Smooth muscle cell (in vitro differentiated cells): ENCODE results near the gene TCF20. TPM values are rescaled to one million over a fixed set of nuclear protein-coding genes. Genes with fewer than 3 reads are reported as not detected.

Source experiments
- DNase-seq: peaks from one replicate; lab custom pipeline; 2025; ENCODE audit not compliant: unreplicated experiment; lab: John Stamatoyannopoulos, UW
- H2AFZ ChIP-seq: fragments of 200-600 bp; sonication (generic); 2 replicates; pipeline ENCODE4 v1.6.0; 2016; ENCODE audit warnings: antibody characterized with exemption, low read depth, mild to moderate bottlenecking
- H3F3A ChIP-seq: fragments of 200-600 bp; sonication (generic); 2 replicates; pipeline ENCODE4 v1.6.0; 2017; ENCODE audit warnings: antibody characterized with exemption, low read depth
- H3K27ac ChIP-seq: fragments of 200-600 bp; sonication (generic); 2 replicates; pipeline ENCODE4 v1.5.1; 2016; ENCODE audit warnings: low read depth, mild to moderate bottlenecking
- H3K27me3 ChIP-seq: fragments of 200-600 bp; sonication (generic); 2 replicates; pipeline ENCODE4 v1.6.1; 2016; ENCODE audit warnings: low read depth, mild to moderate bottlenecking
- H3K36me3 ChIP-seq: fragments of 200-600 bp; sonication (generic); 2 replicates; pipeline ENCODE4 v1.5.1; 2016; ENCODE audit warnings: low read depth
- H3K4me1 ChIP-seq: fragments of 200-600 bp; sonication (generic); 2 replicates; pipeline ENCODE4 v1.5.1; 2016; ENCODE audit warnings: low read depth
- H3K4me2 ChIP-seq: fragments of 200-600 bp; sonication (generic); 2 replicates; pipeline ENCODE4 v1.6.0; 2016; ENCODE audit warnings: mild to moderate bottlenecking
- H3K4me3 ChIP-seq: fragments of 200-600 bp; sonication (generic); 2 replicates; pipeline ENCODE4 v1.5.1; 2016; ENCODE audit warnings: mild to moderate bottlenecking
- H3K79me2 ChIP-seq: fragments of 200-600 bp; sonication (generic); 2 replicates; pipeline ENCODE4 v1.6.0; 2016; ENCODE audit warnings: low read depth, mild to moderate bottlenecking
- H3K9ac ChIP-seq: fragments of 200-600 bp; sonication (generic); 2 replicates; pipeline ENCODE4 v1.6.0; 2016; ENCODE audit warnings: low read depth
- H3K9me3 ChIP-seq: fragments of 200-600 bp; sonication (generic); replicated peaks from 2 replicates; pipeline ENCODE4 v1.5.1; 2016; ENCODE audit warnings: low read depth
- H4K20me1 ChIP-seq: fragments of 200-600 bp; sonication (generic); 2 replicates; pipeline ENCODE4 v1.6.0; 2016; ENCODE audit warnings: low read depth
- WGBS: methylation state at CpG from one replicate; pipeline ENCODE4 v1.1.7; 2016; ENCODE audit warnings: low lambda C conversion rate; 5-methylcytosine and 5-hydroxymethylcytosine counted together
- polyA plus RNA-seq: library from polyadenylated mRNA; unstranded; fragments of >200 nt; fragmentation: Nextera tagmentation; extraction: Ambion mirVana; gene quantifications from 2 replicates; pipeline ENCODE4 v1.2.1, GENCODE V29; 2016
- total RNA-seq: library from RNA; depleted of rRNA; stranded (reverse); fragments of >200 nt; gene quantifications from 2 replicates; pipeline ENCODE4 v1.2.3, GENCODE V29; 2014
- TF ChIP-seq, protein P1 (sequence below): fragments of 200-600 bp; sonication (generic); IDR thresholded peaks from 2 replicates; pipeline ENCODE4 v1.5.1; 2017; ENCODE audit warnings: borderline replicate concordance, mild to moderate bottlenecking, antibody characterized with exemption; ENCODE audit not compliant: insufficient read depth, poor library complexity, severe bottlenecking

Gene TCF20
- total and polyA plus RNA-seq, 2 experiments from 2014 or later, result 3.7 to 23.3 TPM

DNA sequence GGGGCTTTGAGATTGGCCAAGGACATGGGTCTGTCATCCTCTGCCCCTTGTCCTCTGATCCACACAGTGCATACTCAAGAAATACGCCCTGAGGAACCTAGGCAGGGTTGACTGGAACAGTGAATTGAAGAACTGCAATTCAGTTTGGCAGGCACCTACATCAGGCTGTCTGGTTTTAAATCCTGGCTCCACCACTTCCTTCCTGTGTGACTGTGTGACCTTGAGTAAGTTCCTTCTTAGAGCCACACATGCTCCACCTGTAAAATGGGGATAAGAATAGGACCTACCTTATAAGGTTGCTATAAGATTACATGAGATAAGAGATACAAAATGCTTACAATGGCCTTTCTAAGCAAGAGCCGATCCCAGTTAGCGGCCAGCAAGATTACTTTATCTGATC lies 15.8 kb upstream of the TCF20 start:
- H2AFZ ChIP-seq, result no peak overlapping the region
- no peak overlapping the region for H3K4me3 ChIP-seq
- no peaks in the 10 kb centered on the region for H3F3A ChIP-seq
- DNase-seq, result no peak
- no peak overlapping the region for H3K4me2 ChIP-seq
- H3K79me2 ChIP-seq, result no peaks in the 10 kb centered on the region
- WGBS, result 88% methylated on average over 3 of the region's 3 CpGs
- H3K27ac ChIP-seq, result no peak overlapping the region
- H3K4me1 ChIP-seq, result peaks cover 7% of the 10 kb centered on the region
- H3K36me3 ChIP-seq, result no peaks in the 10 kb centered on the region
- H3K27me3 ChIP-seq, result peaks cover 17% of the 10 kb centered on the region
- H3K9ac ChIP-seq, result no peak overlapping the region
- peaks cover 35% of the 10 kb centered on the region for H4K20me1 ChIP-seq
- no peaks in the 10 kb centered on the region for H3K9me3 ChIP-seq
- TF ChIP-seq, protein P1, sequence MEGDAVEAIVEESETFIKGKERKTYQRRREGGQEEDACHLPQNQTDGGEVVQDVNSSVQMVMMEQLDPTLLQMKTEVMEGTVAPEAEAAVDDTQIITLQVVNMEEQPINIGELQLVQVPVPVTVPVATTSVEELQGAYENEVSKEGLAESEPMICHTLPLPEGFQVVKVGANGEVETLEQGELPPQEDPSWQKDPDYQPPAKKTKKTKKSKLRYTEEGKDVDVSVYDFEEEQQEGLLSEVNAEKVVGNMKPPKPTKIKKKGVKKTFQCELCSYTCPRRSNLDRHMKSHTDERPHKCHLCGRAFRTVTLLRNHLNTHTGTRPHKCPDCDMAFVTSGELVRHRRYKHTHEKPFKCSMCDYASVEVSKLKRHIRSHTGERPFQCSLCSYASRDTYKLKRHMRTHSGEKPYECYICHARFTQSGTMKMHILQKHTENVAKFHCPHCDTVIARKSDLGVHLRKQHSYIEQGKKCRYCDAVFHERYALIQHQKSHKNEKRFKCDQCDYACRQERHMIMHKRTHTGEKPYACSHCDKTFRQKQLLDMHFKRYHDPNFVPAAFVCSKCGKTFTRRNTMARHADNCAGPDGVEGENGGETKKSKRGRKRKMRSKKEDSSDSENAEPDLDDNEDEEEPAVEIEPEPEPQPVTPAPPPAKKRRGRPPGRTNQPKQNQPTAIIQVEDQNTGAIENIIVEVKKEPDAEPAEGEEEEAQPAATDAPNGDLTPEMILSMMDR, result no peak

DNA sequence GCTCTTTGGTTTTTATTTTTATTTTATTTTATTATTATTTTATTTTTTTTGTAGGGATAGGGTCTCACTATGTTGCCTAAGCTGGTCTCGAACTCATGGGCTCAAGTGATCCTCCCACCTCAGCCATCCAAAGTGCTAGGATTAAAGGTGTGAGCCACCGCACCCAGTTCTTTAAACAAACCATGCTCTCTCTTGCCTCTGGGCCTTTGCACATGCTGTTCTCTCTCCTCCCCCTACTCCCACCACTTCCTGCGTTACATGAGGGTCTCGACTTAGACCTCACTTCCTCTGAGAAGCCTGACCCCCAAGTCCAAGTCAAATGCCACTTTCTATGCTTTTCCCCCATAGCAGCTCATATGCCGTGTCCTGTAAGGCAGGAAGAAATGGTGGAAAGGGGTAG lies 15.2 kb upstream of the TCF20 start:
- H3K4me1 ChIP-seq, result peaks cover 7% of the 10 kb centered on the region
- TF ChIP-seq, protein P1, result no peak
- H3K36me3 ChIP-seq, result no peaks in the 10 kb centered on the region
- no peak overlapping the region for H3K9ac ChIP-seq
- H3K4me3 ChIP-seq, result no peak overlapping the region
- no peak overlapping the region for H3K4me2 ChIP-seq
- peaks cover 33% of the 10 kb centered on the region for H4K20me1 ChIP-seq
- no peak overlapping the region for H3K27ac ChIP-seq
- no peak overlapping the region for H2AFZ ChIP-seq
- DNase-seq, result no peak
- H3K9me3 ChIP-seq, result no peaks in the 10 kb centered on the region
- H3K27me3 ChIP-seq, result peaks cover 17% of the 10 kb centered on the region
- 94% methylated on average over 5 of the region's 5 CpGs for WGBS
- no peaks in the 10 kb centered on the region for H3F3A ChIP-seq
- no peaks in the 10 kb centered on the region for H3K79me2 ChIP-seq

DNA sequence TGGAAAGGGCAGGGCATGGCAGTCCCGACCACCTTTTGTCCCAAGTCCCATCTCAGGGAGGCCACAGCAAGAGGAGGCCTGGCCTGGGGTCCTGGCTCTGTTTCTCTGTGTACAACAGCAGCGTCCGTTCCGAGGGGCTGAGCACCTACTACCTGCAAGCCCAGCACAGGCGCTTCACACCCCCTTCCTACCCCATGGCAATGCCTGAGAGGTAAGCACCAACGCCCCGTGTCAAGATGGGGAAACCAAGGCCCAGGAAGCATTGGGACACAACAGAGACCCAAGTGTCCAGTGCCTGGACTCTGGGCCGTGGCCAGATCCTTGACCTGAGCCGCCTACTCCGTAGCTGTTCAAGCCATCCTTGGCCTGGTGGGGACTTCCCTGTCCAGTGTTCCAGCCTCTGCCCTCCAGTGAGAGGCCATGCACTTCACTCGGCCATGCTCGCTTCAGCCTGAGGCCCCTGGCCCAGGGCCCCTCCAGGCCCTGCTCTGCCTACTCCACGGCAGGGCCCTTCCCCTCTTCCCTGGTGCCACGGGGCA lies 14.3 kb upstream of the TCF20 start:
- TF ChIP-seq, protein P1, result no peak
- Histone ChIP-seq H3K36me3 (no peaks in the 10 kb centered on the region), H3K9me3 (no peaks in the 10 kb centered on the region), H3K4me1 (peaks cover 7% of the 10 kb centered on the region), H4K20me1 (peaks cover 33% of the 10 kb centered on the region), H3K79me2 (no peaks in the 10 kb centered on the region), H3K9ac (no peak overlapping the region), H3K27ac (no peak overlapping the region), H3K27me3 (peaks cover 17% of the 10 kb centered on the region), H3F3A (no peaks in the 10 kb centered on the region), H3K4me2 (no peak overlapping the region), H2AFZ (no peak overlapping the region), H3K4me3 (no peak overlapping the region)
- 92% methylated on average over 14 of the region's 14 CpGs for WGBS
- no peak for DNase-seq

DNA sequence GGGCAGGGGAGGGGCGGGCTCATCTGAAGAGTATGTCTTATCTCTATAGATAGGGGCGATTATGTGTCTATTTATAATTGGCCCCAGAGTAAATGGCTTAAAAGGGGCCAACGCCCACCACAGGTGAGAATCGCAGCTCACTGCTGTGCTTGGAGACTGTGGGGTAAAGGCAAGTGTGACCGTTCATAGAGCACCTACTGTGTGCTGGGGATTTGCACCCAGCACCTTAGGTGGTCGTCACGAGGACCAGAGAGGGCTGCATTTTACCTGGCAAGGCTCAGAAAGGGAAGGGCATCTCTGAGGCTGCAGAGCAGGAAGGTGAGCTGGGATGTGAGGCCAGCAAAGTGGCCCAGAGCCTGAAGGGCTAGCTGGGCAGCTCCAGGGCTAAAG lies 13.7 kb upstream of the TCF20 start:
- peaks cover 33% of the 10 kb centered on the region for H4K20me1 ChIP-seq
- TF ChIP-seq, protein P1, result no peak

More for the DNA sequence above, 13.7 kb upstream of the TCF20 start:
- 78% methylated on average over 6 of the region's 7 CpGs for WGBS
- no peaks in the 10 kb centered on the region for H3K79me2 ChIP-seq
- no peak overlapping the region for H3K9ac ChIP-seq
- H3K4me2 ChIP-seq, result peak overlapping the region; percentile 88
- no peaks in the 10 kb centered on the region for H3F3A ChIP-seq
- DNase-seq, result no peak
- H3K9me3 ChIP-seq, result no peaks in the 10 kb centered on the region
- H3K27me3 ChIP-seq, result peaks cover 17% of the 10 kb centered on the region
- H2AFZ ChIP-seq, result no peak overlapping the region
- no peaks in the 10 kb centered on the region for H3K36me3 ChIP-seq
- H3K4me3 ChIP-seq, result peak overlapping the region; percentile 50
- H3K27ac ChIP-seq, result no peak overlapping the region
- H3K4me1 ChIP-seq, result peaks cover 7% of the 10 kb centered on the region
